Naive thymus-derived CD8-positive, alpha-beta T cell (primary cell): ENCODE results near the gene NANOS1. TPM values are rescaled to one million over a fixed set of nuclear protein-coding genes. Genes with fewer than 3 reads are reported as not detected.
A peak's percentile ranks its signal among the peaks of the same experiment; 100 is the strongest.

Experiments
- ATAC-seq, 2 donors: fragments of 150-1000 bp; cut with Tn5 transposase in 1 of 2; sonication (Bioruptor Pico), chemical (Tn5 transposase) in 1 of 2; 1 replicate in 1 of 2; 2 replicates in 1 of 2; pipeline ENCODE4 v1.10.0; 2021; ENCODE audit warnings: mild to moderate bottlenecking in 2 of 2, moderate library complexity in 2 of 2
- POLR2A ChIA-PET: fragments of 350-600 bp; sonication (Branson Sonifier 250); formaldehyde crosslinking; loops from one replicate; lab custom pipeline; 2021; ENCODE audit warnings: antibody characterized with exemption; lab: Charles Lee
- DNase-seq, 10 donors: peaks; one replicate each; pipeline versions ENCODE4 v3.0.0 to v3.0.0-alpha.2; 2020 to 2022
- H3K27ac Mint-ChIP-seq, 10 donors: one replicate each; pipeline ENCODE4 v1.8.0; 2020 to 2022; ENCODE audit warnings: mild to moderate bottlenecking in 10 of 10, mixed read lengths in 10 of 10, moderate library complexity in 4 of 10, inconsistent platforms in 1 of 10
- H3K27me3 Mint-ChIP-seq, 5 donors: one replicate each; pipeline ENCODE4 v1.8.0; 2021 to 2022; ENCODE audit warnings: mixed read lengths in 5 of 5
- H3K36me3 Mint-ChIP-seq, 3 donors: one replicate each; pipeline ENCODE4 v1.8.0; 2020 to 2022; ENCODE audit warnings: mixed read lengths in 3 of 3, mild to moderate bottlenecking in 2 of 3, inconsistent platforms in 1 of 3
- H3K4me1 Mint-ChIP-seq, 4 donors: one replicate each; pipeline ENCODE4 v1.8.0; 2021 to 2022; ENCODE audit warnings: mixed read lengths in 4 of 4
- H3K4me3 Mint-ChIP-seq, 10 donors: one replicate each; pipeline ENCODE4 v1.8.0; 2020 to 2022; ENCODE audit warnings: mild to moderate bottlenecking in 10 of 10, mixed read lengths in 10 of 10, moderate library complexity in 6 of 10, inconsistent platforms in 1 of 10
- H3K9me3 Mint-ChIP-seq, 9 donors: one replicate each; pipeline ENCODE4 v1.8.0; 2020 to 2022; ENCODE audit warnings: mixed read lengths in 9 of 9, mild to moderate bottlenecking in 3 of 9, inconsistent platforms in 1 of 9, moderate library complexity in 1 of 9
- polyA plus RNA-seq, 3 donors: library from polyadenylated mRNA; unstranded; fragments of 300-500 nt; fragmentation: Illumina TruSeq; gene quantifications; one replicate each; pipeline ENCODE4 v1.2.3, GENCODE V29; 2021
- total RNA-seq, 8 experiments: library from RNA in 2 of 8; stranded (reverse) in 2 of 8; gene quantifications; one replicate each; pipeline ENCODE4 v1.2.3 and lab custom pipeline; 2021 to 2026

Gene NANOS1, protein sequence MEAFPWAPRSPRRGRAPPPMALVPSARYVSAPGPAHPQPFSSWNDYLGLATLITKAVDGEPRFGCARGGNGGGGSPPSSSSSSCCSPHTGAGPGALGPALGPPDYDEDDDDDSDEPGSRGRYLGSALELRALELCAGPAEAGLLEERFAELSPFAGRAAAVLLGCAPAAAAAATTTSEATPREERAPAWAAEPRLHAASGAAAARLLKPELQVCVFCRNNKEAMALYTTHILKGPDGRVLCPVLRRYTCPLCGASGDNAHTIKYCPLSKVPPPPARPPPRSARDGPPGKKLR
- total RNA-seq (under 1 TPM; 0.55 to 0.60 TPM), polyA plus RNA-seq (under 1 TPM in 1 of 3 donors, not detected in 2; 0.05 TPM), total RNA-seq (lab: John Stamatoyannopoulos, UW) (0 to 0.60 (median 0.27) reads per million in 6 experiments)

DNA sequence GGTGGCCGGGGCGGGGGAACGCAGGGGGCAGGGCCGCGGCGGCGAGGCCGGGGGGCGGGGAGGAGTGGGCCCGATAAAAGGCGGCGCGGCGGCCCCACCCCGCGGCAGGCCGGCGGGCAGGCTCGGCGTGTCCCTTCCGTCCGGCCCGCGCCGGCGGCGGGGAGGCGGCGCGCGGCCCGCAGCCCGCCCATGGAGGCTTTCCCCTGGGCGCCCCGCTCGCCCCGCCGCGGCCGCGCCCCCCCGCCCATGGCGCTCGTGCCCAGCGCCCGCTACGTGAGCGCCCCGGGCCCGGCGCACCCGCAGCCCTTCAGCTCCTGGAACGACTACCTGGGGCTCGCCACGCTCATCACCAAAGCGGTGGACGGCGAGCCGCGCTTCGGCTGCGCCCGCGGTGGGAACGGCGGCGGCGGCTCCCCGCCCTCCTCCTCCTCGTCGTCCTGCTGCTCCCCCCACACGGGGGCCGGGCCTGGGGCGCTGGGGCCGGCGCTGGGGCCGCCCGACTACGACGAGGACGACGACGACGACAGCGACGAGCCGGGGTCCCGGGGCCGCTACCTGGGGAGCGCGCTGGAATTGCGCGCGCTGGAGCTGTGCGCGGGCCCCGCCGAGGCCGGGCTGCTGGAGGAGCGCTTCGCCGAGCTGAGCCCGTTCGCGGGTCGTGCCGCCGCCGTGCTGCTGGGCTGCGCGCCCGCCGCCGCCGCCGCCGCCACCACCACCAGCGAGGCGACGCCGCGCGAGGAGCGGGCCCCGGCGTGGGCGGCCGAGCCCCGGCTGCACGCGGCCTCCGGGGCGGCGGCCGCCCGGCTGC is at the start of gene NANOS1:
Gene NANOS1 (plus strand): TSS at position 102 of the 808 bp plus-strand sequence. CDS start 88 bp downstream, at position 190.
- H3K4me1 Mint-ChIP-seq, result peaks cover 3 to 18% (median 8%) of the 10 kb centered on the region in 4 donors
- POLR2A ChIA-PET, result no interaction called here
- DNase-seq (peak in 4 of 10 donors; percentile 17 to 24 (median 17)), ATAC-seq (peak; percentile 14 to 27)
- H3K27ac Mint-ChIP-seq, result peak within 1 kb of the TSS in 3 of 10 donors; percentile 18 to 64 (median 43)
- peak within 1 kb of the TSS; percentile 62 to 91 (median 80) for H3K4me3 Mint-ChIP-seq
- H3K36me3 Mint-ChIP-seq, result peaks cover 0 to 25% (median 0%) of the 10 kb centered on the region in 3 donors
- H3K9me3 Mint-ChIP-seq, result no peaks in the 10 kb centered on the region
- H3K27me3 Mint-ChIP-seq, result peaks cover 0 to 2% (median 0%) of the 10 kb centered on the region in 5 donors

DNA sequence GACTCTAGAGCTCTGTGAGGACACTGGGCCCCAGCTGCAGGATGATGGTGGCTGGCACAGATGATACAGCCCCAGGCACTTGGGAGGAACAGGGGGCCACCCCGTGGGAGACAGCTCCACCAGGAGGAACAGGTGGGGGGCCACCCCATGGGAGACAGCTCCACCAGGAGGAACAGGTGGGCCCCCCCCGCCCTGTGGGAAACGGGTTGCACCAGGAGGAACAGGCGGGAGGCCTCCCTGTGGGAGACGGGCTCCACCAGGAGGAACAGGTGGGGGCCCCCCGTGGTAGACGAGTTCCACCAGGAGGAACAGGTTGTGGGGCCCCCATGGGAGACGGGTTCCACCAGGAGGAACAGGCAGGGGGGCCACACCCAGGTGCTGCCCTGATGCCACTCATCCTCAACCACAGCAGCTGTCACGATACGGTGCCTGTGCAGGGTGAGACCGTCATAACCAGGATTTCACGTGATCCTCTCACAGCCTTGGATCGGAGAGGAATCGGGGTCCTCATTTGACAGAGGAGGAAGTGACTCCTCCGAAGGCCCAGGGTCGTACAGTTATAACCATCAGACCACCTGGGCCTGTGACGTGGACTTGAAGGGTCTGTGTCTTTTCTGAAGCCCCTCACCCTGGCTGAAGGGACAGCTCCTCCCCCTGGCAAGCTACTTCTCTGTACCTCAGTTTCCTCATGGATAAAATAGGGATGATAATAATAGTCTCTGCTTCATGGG is 49.2 kb upstream of the NANOS1 start:
- no peak overlapping the region for H3K4me3 Mint-ChIP-seq
- peaks cover 0 to 13% (median 7%) of the 10 kb centered on the region in 3 donors for H3K36me3 Mint-ChIP-seq
- no peak for ATAC-seq
- no peak overlapping the region for H3K27ac Mint-ChIP-seq
- peaks cover 3 to 28% (median 18%) of the 10 kb centered on the region in 5 donors for H3K27me3 Mint-ChIP-seq
- POLR2A ChIA-PET, result no interaction called here
- no peak for DNase-seq
- no peaks in the 10 kb centered on the region for H3K4me1 Mint-ChIP-seq
- H3K9me3 Mint-ChIP-seq, result peaks cover 0 to 21% (median 12%) of the 10 kb centered on the region in 9 donors

DNA sequence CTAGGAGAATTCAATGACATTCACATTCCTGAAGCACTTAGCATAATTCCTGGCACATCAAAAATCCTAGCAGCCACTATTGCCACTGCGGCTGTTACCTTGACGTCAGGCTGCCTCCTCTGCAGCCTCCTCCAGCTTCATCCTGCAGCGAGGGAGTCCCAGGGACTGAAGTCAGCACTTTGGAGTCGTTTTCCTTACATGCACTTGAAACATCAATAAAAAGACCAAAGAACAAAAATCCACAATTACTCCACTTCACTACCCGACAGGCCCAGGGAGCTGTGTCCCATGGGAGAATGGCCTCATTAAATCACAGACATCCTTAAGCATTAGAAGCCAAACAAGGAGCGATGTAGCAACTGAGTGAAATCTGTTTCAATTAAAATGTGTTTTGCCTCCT is 48.6 kb upstream of the NANOS1 start:
- H3K4me3 Mint-ChIP-seq, result peak overlapping the region in 1 of 10 donors; percentile 24
- H3K27ac Mint-ChIP-seq, result no peak overlapping the region
- H3K36me3 Mint-ChIP-seq, result peaks cover 0 to 18% (median 8%) of the 10 kb centered on the region in 3 donors

DNA sequence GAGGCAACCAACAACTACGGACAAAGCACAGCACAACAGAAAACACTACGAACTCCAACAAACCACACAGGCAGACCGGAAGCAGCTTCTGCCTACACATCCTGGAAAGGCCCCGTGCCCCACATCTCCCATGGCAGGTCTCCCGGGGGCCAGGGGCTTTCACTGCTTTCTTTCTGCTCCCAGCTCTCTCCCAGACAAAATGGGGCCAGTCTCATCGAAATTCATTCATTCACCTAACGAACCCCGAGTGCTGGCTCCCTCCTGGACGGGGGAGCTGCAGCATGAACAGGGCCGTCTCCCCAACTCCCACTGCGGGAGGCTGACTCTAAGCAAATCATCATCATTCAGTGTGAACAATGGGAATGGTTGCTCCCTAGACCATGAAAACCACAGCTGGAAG is 47.6 kb upstream of the NANOS1 start:
- POLR2A ChIA-PET, result no interaction called here
- no peak for ATAC-seq

More for the DNA sequence above, 48.6 kb upstream of the NANOS1 start:
- H3K4me1 Mint-ChIP-seq, result no peaks in the 10 kb centered on the region
- ATAC-seq (no peak), DNase-seq (no peak)
- peaks cover 0 to 27% (median 17%) of the 10 kb centered on the region in 9 donors for H3K9me3 Mint-ChIP-seq
- H3K27me3 Mint-ChIP-seq, result peaks cover 2 to 28% (median 18%) of the 10 kb centered on the region in 5 donors
- POLR2A ChIA-PET, result no interaction called here

DNA sequence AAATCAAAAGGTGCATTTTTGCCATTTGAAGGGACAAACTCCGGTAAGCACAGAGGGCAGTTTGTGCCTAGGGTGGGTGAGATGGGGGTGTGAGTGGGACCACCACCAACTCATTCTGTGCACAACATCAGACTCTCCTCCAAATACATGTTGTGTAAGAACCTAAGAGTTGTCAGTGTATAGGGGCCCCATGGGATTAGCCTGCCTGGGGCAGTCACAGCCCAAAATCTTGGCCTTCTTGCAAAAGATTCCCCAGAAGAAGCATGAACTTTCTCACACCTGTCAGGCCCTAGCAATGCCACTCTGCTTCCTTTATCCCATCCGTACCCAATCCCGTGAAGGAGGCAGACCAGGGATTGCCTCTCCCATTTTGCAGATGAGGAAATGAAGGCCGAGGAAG is 47.1 kb upstream of the NANOS1 start:
- Mint-ChIP-seq H3K4me1 (peaks cover 0 to 3% (median 0%) of the 10 kb centered on the region in 4 donors), H3K9me3 (peaks cover 0 to 32% (median 19%) of the 10 kb centered on the region in 9 donors), H3K36me3 (peaks cover 0 to 19% (median 8%) of the 10 kb centered on the region in 3 donors), H3K27ac (no peak overlapping the region), H3K4me3 (no peak overlapping the region), H3K27me3 (peaks cover 2 to 28% (median 18%) of the 10 kb centered on the region in 5 donors)
- no peak for ATAC-seq
- POLR2A ChIA-PET, result no interaction called here
- DNase-seq, result no peak

More for the DNA sequence above, 47.6 kb upstream of the NANOS1 start:
- Mint-ChIP-seq H3K27me3 (peaks cover 2 to 28% (median 18%) of the 10 kb centered on the region in 5 donors), H3K4me1 (peaks cover 0 to under 1% (median 0%) of the 10 kb centered on the region in 4 donors), H3K4me3 (no peak overlapping the region), H3K9me3 (peaks cover 0 to 28% (median 19%) of the 10 kb centered on the region in 9 donors), H3K36me3 (peaks cover 0 to 19% (median 8%) of the 10 kb centered on the region in 3 donors), H3K27ac (no peak overlapping the region)
- no peak for DNase-seq

DNA sequence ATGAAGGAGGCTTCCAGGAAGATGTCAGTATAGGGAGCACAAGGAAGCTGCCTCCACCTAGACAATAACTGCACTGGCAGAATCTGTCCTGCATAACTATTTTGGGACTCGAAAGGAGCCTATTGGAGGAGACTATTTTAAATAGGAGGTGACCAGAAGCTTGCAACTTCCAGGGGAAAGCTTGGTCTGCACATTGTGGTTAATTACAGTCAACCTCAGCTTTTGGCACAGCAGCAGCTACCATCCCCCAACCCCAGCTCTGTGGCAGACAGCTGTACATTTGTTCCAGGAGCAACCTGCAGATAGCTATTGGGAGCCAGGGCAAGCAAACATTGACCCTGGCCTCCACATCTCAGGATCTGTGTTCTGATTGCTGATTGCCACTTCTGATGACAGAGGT is 46.3 kb upstream of the NANOS1 start:
- Mint-ChIP-seq H3K36me3 (peaks cover 0 to 19% (median 8%) of the 10 kb centered on the region in 3 donors), H3K27me3 (peaks cover 2 to 28% (median 16%) of the 10 kb centered on the region in 5 donors)

DNA sequence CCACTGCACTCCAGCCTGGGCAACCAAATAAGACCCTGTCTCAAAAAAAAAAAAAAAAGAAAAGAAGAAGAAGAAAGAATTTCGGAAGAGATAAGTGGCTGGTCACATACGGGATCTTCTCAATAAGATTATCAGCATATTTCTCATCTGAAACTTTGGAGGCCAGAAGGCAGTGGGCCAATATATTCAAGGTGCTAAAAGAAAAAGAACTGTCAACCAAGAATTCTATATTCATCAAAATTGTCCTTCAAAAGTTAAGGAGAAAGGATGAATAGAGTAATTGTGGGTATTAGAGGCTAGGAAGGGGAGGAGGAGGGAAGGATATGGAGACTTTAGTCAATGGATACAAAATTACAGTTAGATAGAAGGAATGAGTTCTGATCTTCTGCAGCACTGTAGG is 43.9 kb upstream of the NANOS1 start:
- peaks cover 0 to 41% (median 19%) of the 10 kb centered on the region in 9 donors for H3K9me3 Mint-ChIP-seq
- DNase-seq (no peak), ATAC-seq (no peak)
- H3K27me3 Mint-ChIP-seq, result peaks cover 2 to 17% (median 7%) of the 10 kb centered on the region in 5 donors
- POLR2A ChIA-PET, result no interaction called here
- no peak overlapping the region for H3K4me3 Mint-ChIP-seq
- peaks cover 0 to 3% (median 0%) of the 10 kb centered on the region in 4 donors for H3K4me1 Mint-ChIP-seq
- peaks cover 0 to 19% (median 8%) of the 10 kb centered on the region in 3 donors for H3K36me3 Mint-ChIP-seq
- no peak overlapping the region for H3K27ac Mint-ChIP-seq

More for the DNA sequence above, 46.3 kb upstream of the NANOS1 start:
- POLR2A ChIA-PET, result no interaction called here
- no peak for ATAC-seq
- peaks cover 0 to 3% (median 0%) of the 10 kb centered on the region in 4 donors for H3K4me1 Mint-ChIP-seq
- H3K27ac Mint-ChIP-seq, result no peak overlapping the region
- no peak overlapping the region for H3K4me3 Mint-ChIP-seq
- peaks cover 0 to 32% (median 19%) of the 10 kb centered on the region in 9 donors for H3K9me3 Mint-ChIP-seq
- DNase-seq, result no peak

DNA sequence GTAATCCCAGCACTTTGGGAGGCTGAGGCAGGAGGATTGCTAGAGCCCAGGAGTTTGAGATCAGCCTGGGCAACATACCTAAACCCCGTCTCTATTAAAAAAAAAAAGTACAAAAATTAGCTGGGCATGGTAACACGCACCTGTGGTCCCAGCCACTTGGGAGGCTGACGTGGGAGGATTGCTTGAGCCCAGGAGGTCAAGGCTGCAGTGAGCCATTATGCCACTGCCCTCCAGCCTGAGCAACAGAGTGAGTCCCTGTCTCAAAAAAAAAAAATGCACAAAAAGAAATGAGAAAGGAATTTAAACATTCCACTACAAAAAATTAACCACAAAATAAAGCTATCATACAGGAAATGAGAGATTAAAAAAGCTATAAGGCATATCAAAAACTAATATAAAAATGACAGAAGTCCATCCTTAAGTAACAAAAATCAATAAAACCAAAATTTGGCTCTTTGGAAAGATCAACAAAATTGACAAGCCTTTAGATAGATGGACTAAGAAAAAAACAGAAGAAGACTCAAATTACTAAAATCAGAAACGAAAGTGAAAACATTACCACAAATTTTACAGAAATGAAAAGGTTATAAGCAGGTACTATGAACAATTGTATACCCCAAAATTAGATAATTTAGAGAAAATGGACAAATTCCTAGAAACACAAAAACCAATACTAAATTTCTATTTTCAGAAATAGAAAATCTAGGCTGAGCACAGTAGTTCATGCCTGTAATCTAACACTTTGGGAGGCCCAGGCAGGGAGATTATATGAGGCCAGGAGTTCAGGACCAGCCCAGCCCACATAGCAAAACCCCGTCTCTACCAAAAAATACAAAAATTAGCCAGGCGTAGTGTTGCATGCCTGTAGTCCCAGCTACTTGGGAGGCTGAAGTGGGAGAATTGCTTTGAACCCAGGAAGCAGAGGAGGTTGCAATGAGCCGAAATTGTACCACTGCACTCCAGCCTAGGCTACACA is 42.4 kb upstream of the NANOS1 start:
- H3K4me1 Mint-ChIP-seq, result peaks cover 0 to 3% (median 0%) of the 10 kb centered on the region in 4 donors
- H3K27me3 Mint-ChIP-seq, result peaks cover 2 to 9% (median 2%) of the 10 kb centered on the region in 5 donors
- DNase-seq (no peak), ATAC-seq (no peak)
- peaks cover 0 to 41% (median 19%) of the 10 kb centered on the region in 9 donors for H3K9me3 Mint-ChIP-seq
- no peak overlapping the region for H3K27ac Mint-ChIP-seq
- H3K4me3 Mint-ChIP-seq, result no peak overlapping the region
- POLR2A ChIA-PET, result no interaction called here
- peaks cover 0 to 19% (median 8%) of the 10 kb centered on the region in 3 donors for H3K36me3 Mint-ChIP-seq

DNA sequence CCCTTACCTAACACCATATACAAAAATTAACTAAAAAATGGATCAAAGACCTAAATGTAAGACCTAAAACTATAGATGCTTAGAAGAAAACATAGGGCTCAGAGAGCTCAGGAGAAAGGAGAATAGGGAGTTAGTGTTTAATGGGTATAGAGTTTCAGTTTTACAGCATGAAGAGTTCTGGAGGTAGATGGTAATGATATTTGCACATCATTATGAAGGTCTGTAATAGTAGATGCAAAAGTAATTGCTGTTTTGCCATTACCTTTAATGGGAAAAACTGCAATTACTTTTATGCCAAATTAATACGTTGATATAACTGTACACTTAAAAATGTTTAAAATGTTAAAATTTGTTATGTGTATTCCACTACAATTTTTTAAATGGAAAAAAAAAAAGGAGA is 39.2 kb upstream of the NANOS1 start:
- Mint-ChIP-seq H3K27ac (no peak overlapping the region), H3K36me3 (peaks cover 0 to 6% (median 1%) of the 10 kb centered on the region in 3 donors), H3K4me1 (peaks cover 0 to 3% (median 0%) of the 10 kb centered on the region in 4 donors), H3K4me3 (no peak overlapping the region), H3K27me3 (peaks cover 0 to 6% (median 1%) of the 10 kb centered on the region in 5 donors), H3K9me3 (peaks cover 0 to 23% (median 7%) of the 10 kb centered on the region in 9 donors)
- DNase-seq, result no peak
- ATAC-seq, result no peak
- POLR2A ChIA-PET, result no interaction called here

DNA sequence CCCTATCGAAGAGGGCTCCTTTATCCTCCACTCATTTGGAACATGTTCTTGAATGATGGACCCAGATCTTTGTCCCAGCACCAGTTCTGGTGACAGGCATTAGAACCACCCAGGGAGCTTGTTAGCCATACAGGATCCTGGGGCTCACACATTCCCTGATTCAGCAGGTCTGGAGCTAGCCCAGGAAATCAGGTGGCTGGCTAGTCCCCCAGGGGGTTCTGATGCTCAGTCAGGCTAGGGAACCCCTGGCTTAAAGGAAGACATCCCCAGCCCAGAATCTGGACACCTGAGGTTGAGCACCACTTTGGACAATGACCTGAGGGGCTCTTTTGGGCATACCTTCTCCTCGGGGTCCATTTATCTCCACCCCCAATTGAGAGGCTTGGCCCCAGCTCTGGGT is 37.0 kb upstream of the NANOS1 start:
- Mint-ChIP-seq H3K9me3 (peaks cover 0 to 9% (median 0%) of the 10 kb centered on the region in 9 donors), H3K4me1 (no peaks in the 10 kb centered on the region), H3K4me3 (no peak overlapping the region), H3K27ac (no peak overlapping the region), H3K27me3 (peaks cover 0 to 8% (median 1%) of the 10 kb centered on the region in 5 donors), H3K36me3 (no peaks in the 10 kb centered on the region)
- POLR2A ChIA-PET, result no interaction called here
- DNase-seq, result no peak
- no peak for ATAC-seq

DNA sequence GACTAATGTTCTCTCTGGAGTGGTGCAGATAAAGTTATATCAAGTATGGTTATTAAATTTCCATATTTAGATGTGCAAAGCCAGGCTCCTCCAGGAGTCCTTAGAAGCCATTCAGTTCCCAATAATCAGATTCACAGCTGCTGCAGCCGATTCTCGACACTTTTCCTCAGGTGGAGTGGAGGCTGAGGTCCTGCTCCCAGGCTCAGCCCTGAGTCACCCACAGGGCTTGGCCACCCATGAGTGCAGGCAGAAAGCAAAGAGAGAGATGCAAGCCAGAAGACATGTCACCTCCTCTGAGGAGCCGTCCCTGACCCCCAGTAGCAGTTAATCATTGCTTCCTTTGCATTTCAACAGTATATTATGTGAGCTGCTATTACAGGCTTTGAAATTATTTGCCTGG is 36.3 kb upstream of the NANOS1 start:
- POLR2A ChIA-PET, result no interaction called here
- no peak for ATAC-seq
- no peak for DNase-seq
- no peaks in the 10 kb centered on the region for H3K4me1 Mint-ChIP-seq
- H3K9me3 Mint-ChIP-seq, result peaks cover 0 to 9% (median 0%) of the 10 kb centered on the region in 9 donors
- no peak overlapping the region for H3K27ac Mint-ChIP-seq
- H3K4me3 Mint-ChIP-seq, result no peak overlapping the region
- peaks cover 1 to 13% (median 5%) of the 10 kb centered on the region in 5 donors for H3K27me3 Mint-ChIP-seq
- H3K36me3 Mint-ChIP-seq, result no peaks in the 10 kb centered on the region
